Natural killer cell (primary cell): ENCODE data around the gene GLIS1. TPM values are rescaled to one million over a fixed set of nuclear protein-coding genes. Genes with fewer than 3 reads are reported as not detected.
"Not testable (repeated sequence)": the region's sequence is repeated elsewhere in the genome, so short reads cannot be mapped to it uniquely, and the experiment has no call there.

Experiments
- ATAC-seq, 3 donors: fragments of 150-1000 bp in 2 of 3; fragments of 200-7000 bp in 1 of 3; cut with Tn5 transposase; 1 replicate in 1 of 3; 2 replicates in 2 of 3; pipeline ENCODE4 v1.10.0; 2021; ENCODE audit warnings: mild to moderate bottlenecking in 2 of 3, moderate library complexity in 2 of 3
- DNase-seq, 2 donors: peaks; one replicate each; pipeline versions ENCODE4 v3.0.0 to v3.0.0-alpha.2; 2013 to 2021; ENCODE audit warnings: mixed read lengths in 1 of 2
- H3K27ac ChIP-seq: one replicate; pipeline ENCODE4 v1.5.1; 2013; ENCODE audit warnings: mild to moderate bottlenecking, low read length
- H3K27me3 ChIP-seq: one replicate; pipeline ENCODE4 v1.6.1; 2013; ENCODE audit warnings: low read length; ENCODE audit not compliant: control insufficient read depth, insufficient read depth
- H3K36me3 ChIP-seq: one replicate; pipeline ENCODE4 v1.6.1; 2013; ENCODE audit warnings: low read length; ENCODE audit not compliant: control insufficient read depth, insufficient read depth
- H3K4me1 ChIP-seq: one replicate; pipeline ENCODE4 v1.6.1; 2013; ENCODE audit warnings: low read length; ENCODE audit not compliant: control insufficient read depth, insufficient read depth
- H3K4me3 ChIP-seq: one replicate; pipeline ENCODE4 v1.5.1; 2013; ENCODE audit warnings: low read length
- H3K9me3 ChIP-seq: one replicate; pipeline ENCODE4 v1.6.1; 2013; ENCODE audit warnings: low read length; ENCODE audit not compliant: control insufficient read depth, insufficient read depth
- H3K27ac Mint-ChIP-seq, 2 donors: one replicate each; pipeline ENCODE4 v1.8.0; 2022; ENCODE audit warnings: mild to moderate bottlenecking in 2 of 2, mixed read lengths in 2 of 2, moderate library complexity in 1 of 2
- H3K27me3 Mint-ChIP-seq, 2 donors: one replicate each; pipeline ENCODE4 v1.8.0; 2022; ENCODE audit warnings: low read depth in 2 of 2, mixed read lengths in 2 of 2
- H3K36me3 Mint-ChIP-seq: one replicate; pipeline ENCODE4 v1.8.0; 2022; ENCODE audit warnings: mixed read lengths
- H3K4me1 Mint-ChIP-seq, 2 donors: one replicate each; pipeline ENCODE4 v1.8.0; 2022; ENCODE audit warnings: mixed read lengths in 2 of 2
- H3K4me3 Mint-ChIP-seq: one replicate; pipeline ENCODE4 v1.8.0; 2022; ENCODE audit warnings: mild to moderate bottlenecking, moderate library complexity, mixed read lengths
- H3K9me3 Mint-ChIP-seq, 2 donors: one replicate each; pipeline ENCODE4 v1.8.0; 2022; ENCODE audit warnings: mixed read lengths in 2 of 2
- WGBS: methylation state at CpG from one replicate; pipeline ENCODE4 v1.1.7; 2013; ENCODE audit warnings: missing lambda C conversion rate; ENCODE audit not compliant: insufficient coverage; 5-methylcytosine and 5-hydroxymethylcytosine counted together
- intact Hi-C: fragments of 100-400 bp; cut with micrococcal nuclease; formaldehyde crosslinking; loops from one replicate; pipeline ENCODE4 v1.14.2; 2022
- total RNA-seq, 4 donors: library from RNA; stranded (reverse); fragments of 120-200 nt in 1 of 4; gene quantifications; one replicate each; pipeline versions ENCODE4 v1.2.3 to v1.2.4, GENCODE V29; 2013 to 2022
- TF ChIP-seq, protein P1 (sequence below): fragments of 200-600 bp; IDR thresholded peaks from one replicate; pipeline ENCODE4 v1.8.0; 2022; ENCODE audit warnings: antibody characterized with exemption

Gene GLIS1
- total RNA-seq, 3 donors from 2014 or later (not counting 1 experiment from before 2014, with no cell fraction given) = not detected

DNA sequence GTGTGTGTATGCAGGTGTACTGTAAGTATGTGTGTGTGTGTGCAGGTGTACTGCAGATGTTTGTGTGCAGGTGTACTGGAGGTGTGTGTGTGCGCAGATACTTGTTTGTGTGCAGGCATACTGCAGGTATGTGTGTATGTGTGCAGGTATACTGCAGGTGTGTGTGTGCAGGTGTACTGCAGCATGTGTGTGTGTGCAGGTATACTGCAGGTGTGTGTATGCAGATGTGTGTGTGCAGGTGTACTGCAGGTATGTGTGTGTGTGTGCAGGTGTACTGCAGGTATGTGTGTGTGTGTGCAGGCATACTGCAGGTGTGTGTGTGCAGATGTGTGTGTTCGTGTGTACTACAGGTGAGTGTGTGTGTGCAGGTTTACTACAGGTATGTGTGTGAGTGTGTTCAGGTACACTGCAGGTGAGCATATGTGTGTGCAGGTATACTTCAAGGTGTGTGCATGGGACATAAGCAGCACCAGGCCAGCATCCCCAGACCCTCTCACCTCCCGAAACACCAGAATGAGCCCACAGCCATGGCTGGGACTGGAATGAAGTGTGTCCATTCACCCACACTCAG, 182.2 kb downstream of the GLIS1 start:
- Histone ChIP-seq H3K9me3 (no peaks in the 10 kb centered on the region), H3K27me3 (no peaks in the 10 kb centered on the region), H3K36me3 (no peaks in the 10 kb centered on the region), H3K4me3 (no peak overlapping the region), H3K4me1 (peaks cover 16% of the 10 kb centered on the region), H3K27ac (no peak overlapping the region)
- 93% methylated on average over 3 of the region's 3 CpGs for WGBS
- TF ChIP-seq, protein P1, sequence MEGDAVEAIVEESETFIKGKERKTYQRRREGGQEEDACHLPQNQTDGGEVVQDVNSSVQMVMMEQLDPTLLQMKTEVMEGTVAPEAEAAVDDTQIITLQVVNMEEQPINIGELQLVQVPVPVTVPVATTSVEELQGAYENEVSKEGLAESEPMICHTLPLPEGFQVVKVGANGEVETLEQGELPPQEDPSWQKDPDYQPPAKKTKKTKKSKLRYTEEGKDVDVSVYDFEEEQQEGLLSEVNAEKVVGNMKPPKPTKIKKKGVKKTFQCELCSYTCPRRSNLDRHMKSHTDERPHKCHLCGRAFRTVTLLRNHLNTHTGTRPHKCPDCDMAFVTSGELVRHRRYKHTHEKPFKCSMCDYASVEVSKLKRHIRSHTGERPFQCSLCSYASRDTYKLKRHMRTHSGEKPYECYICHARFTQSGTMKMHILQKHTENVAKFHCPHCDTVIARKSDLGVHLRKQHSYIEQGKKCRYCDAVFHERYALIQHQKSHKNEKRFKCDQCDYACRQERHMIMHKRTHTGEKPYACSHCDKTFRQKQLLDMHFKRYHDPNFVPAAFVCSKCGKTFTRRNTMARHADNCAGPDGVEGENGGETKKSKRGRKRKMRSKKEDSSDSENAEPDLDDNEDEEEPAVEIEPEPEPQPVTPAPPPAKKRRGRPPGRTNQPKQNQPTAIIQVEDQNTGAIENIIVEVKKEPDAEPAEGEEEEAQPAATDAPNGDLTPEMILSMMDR = no peak
- DNase-seq (no peak), ATAC-seq (no peak)
- intact Hi-C loops = no loop called here
- Mint-ChIP-seq H3K4me3 (no peak overlapping the region), H3K27ac (no peak overlapping the region), H3K36me3 (no peaks in the 10 kb centered on the region), H3K9me3 (no peaks in the 10 kb centered on the region), H3K27me3 (peaks cover 0 to 14% of the 10 kb centered on the region in 2 donors), H3K4me1 (peaks cover under 1 to 9% of the 10 kb centered on the region in 2 donors)

DNA sequence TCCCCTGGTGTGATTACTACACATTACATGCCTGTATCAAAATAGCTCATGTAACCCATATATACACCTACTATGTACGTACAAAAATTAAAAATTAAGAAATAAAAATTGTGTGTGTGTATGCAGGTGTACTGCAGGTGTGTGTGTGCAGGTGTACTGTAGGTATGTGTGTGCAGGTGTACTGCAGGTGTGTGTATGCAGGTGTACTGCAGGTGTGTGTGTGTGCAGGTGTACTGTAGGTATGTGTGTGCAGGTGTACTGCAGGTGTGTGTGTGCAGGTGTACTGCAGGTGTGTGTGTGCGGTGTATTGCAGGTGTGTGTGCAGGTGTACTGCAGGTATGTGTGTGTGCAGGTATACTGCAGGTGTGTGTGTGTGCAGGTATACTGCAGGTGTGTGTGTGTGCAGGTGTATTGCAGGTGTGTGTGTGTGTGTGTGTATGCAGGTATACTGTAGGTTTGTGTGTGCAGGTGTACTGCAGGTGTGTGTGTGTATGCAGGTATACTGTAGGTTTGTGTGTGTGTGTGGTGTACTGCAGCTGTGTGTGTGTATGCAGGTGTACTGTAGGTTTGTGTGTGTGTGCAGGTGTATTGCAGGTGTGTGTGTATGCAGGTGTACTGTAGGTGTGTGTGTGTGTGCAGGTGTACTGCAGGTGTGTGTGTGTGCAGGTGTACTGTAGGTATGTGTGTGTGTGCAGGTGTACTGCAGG, 183.2 kb downstream of the GLIS1 start:
- DNase-seq, H3K36me3 Mint-ChIP-seq, H3K9me3 Mint-ChIP-seq, H3K27ac ChIP-seq, H3K4me3 Mint-ChIP-seq, H3K9me3 ChIP-seq, H3K27ac Mint-ChIP-seq, H3K36me3 ChIP-seq, intact Hi-C loops, H3K27me3 ChIP-seq, H3K4me1 Mint-ChIP-seq, ATAC-seq, H3K4me3 ChIP-seq: not testable (repeated sequence)
- peaks cover 13% of the 10 kb centered on the region for H3K4me1 ChIP-seq
- 100% methylated on average over 1 of the region's 2 CpGs for WGBS
- peaks cover 0 to 16% of the 10 kb centered on the region in 2 donors for H3K27me3 Mint-ChIP-seq

DNA sequence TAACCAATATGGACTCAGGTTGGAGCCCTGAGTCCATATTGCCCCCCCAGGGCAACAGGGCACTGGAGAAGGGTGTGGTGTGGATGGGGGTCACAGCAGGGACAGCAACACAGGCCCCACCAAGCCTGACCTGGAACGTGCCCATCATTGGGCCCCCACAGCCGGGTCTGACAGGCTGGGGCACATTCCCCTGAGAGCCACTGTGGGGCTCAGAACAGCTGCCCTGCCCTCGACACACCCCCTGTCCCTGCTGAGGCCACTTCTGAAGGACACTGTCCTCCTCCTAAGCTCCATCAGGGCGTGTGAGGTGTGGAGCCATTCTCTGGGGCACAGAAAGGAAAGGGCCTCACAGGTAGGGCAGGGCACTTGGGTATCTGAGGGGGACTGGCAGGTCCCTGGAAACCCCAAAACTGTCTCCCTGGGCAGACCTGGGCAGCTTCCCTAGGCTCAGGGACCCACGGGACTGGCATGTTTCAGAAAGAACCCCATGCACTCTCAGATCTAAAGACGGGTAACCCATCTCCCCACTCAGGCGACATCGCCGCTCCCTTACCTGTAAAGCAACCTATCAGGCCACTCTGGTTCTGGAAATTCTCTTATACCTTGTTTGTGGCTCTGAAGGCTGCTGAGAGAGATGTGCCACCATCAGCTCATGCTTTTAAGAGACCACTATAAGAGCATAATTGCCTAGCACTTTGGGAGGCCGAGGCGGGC, 184.2 kb downstream of the GLIS1 start:
- ATAC-seq (no peak), DNase-seq (no peak)
- no peak overlapping the region for H3K27ac ChIP-seq
- Mint-ChIP-seq H3K4me1 (peaks cover 7 to 10% of the 10 kb centered on the region in 2 donors), H3K27ac (peak overlapping the region in 1 of 2 donors; percentile 29), H3K9me3 (no peaks in the 10 kb centered on the region), H3K27me3 (peaks cover 0 to 14% of the 10 kb centered on the region in 2 donors), H3K4me3 (no peak overlapping the region), H3K36me3 (no peaks in the 10 kb centered on the region)
- WGBS = 92% methylated on average over 11 of the region's 11 CpGs
- no peak overlapping the region for H3K4me3 ChIP-seq
- no peaks in the 10 kb centered on the region for H3K9me3 ChIP-seq
- no peaks in the 10 kb centered on the region for H3K27me3 ChIP-seq
- H3K36me3 ChIP-seq = no peaks in the 10 kb centered on the region
- peaks cover 13% of the 10 kb centered on the region for H3K4me1 ChIP-seq
- intact Hi-C loops = no loop called here
- TF ChIP-seq, protein P1 = no peak
